ENCODE results near the gene GRAMD4.
"Not testable (repeated sequence)": the region's sequence is repeated elsewhere in the genome, so short reads cannot be mapped to it uniquely, and the experiment has no call there.

GRAMD4 gene

GRCh38 chr22:46641811-46642266, 21.7 kb downstream of the GRAMD4 start:
- H3K9ac ChIP-seq (ENCODE audit: low read length): no peak overlapping the region
- no peaks in the 10 kb centered on the region for H3K9me3 ChIP-seq (ENCODE audit: control insufficient read depth, insufficient read depth, low read depth, low read length)
- no peaks in the 10 kb centered on the region for H3K36me3 ChIP-seq (ENCODE audit: control insufficient read depth, insufficient read depth, low read length)
- H3K27ac ChIP-seq (ENCODE audit: low read depth, low read length): no peak overlapping the region
- H3K27me3 ChIP-seq (ENCODE audit: control insufficient read depth, insufficient read depth, low read length): no peaks in the 10 kb centered on the region
- no peak overlapping the region for H3K4me3 ChIP-seq (ENCODE audit: low read depth, low read length)
- H3K4me1 ChIP-seq (ENCODE audit: control insufficient read depth, insufficient read depth, low read length): no peaks in the 10 kb centered on the region; the same call in 1 of the 2 replicates

- not testable (repeated sequence) for H3K4me3 ChIP-seq (ENCODE audit: low read depth, low read length); H3K9me3 ChIP-seq (ENCODE audit: control insufficient read depth, insufficient read depth, low read depth, low read length); H3K27me3 ChIP-seq (ENCODE audit: control insufficient read depth, insufficient read depth, low read length); H3K9ac ChIP-seq (ENCODE audit: low read length); H3K27ac ChIP-seq (ENCODE audit: low read depth, low read length); H3K4me1 ChIP-seq (ENCODE audit: control insufficient read depth, insufficient read depth, low read length); H3K36me3 ChIP-seq (ENCODE audit: control insufficient read depth, insufficient read depth, low read length)
Observed at GRCh38 chr22:46642840-46643480, 22.8 kb downstream of the GRAMD4 start.

- Histone ChIP-seq H3K4me3 (ENCODE audit: low read depth, low read length) (no peak overlapping the region), H3K36me3 (ENCODE audit: control insufficient read depth, insufficient read depth, low read length) (no peaks in the 10 kb centered on the region), H3K27me3 (ENCODE audit: control insufficient read depth, insufficient read depth, low read length) (no peaks in the 10 kb centered on the region), H3K27ac (ENCODE audit: low read depth, low read length) (no peak overlapping the region), H3K9ac (ENCODE audit: low read length) (no peak overlapping the region), H3K9me3 (ENCODE audit: control insufficient read depth, insufficient read depth, low read depth, low read length) (no peaks in the 10 kb centered on the region), H3K4me1 (ENCODE audit: control insufficient read depth, insufficient read depth, low read length) (no peaks in the 10 kb centered on the region)
Observed at GRCh38 chr22:46646531-46647215, 26.5 kb downstream of the GRAMD4 start.

- not testable (repeated sequence) for H3K9me3 ChIP-seq (ENCODE audit: control insufficient read depth, insufficient read depth, low read depth, low read length); H3K36me3 ChIP-seq (ENCODE audit: control insufficient read depth, insufficient read depth, low read length); H3K9ac ChIP-seq (ENCODE audit: low read length); H3K4me1 ChIP-seq (ENCODE audit: control insufficient read depth, insufficient read depth, low read length); H3K27me3 ChIP-seq (ENCODE audit: control insufficient read depth, insufficient read depth, low read length); H3K4me3 ChIP-seq (ENCODE audit: low read depth, low read length); H3K27ac ChIP-seq (ENCODE audit: low read depth, low read length)
Observed at GRCh38 chr22:46648225-46648820, 28.1 kb downstream of the GRAMD4 start.

- Histone ChIP-seq H3K9me3 (ENCODE audit: control insufficient read depth, insufficient read depth, low read depth, low read length) (no peaks in the 10 kb centered on the region), H3K4me1 (ENCODE audit: control insufficient read depth, insufficient read depth, low read length) (peaks cover 12% of the 10 kb centered on the region; the same call in 1 of the 2 replicates), H3K9ac (ENCODE audit: low read length) (no peak overlapping the region), H3K27ac (ENCODE audit: low read depth, low read length) (no peak overlapping the region), H3K27me3 (ENCODE audit: control insufficient read depth, insufficient read depth, low read length) (no peaks in the 10 kb centered on the region), H3K36me3 (ENCODE audit: control insufficient read depth, insufficient read depth, low read length) (no peaks in the 10 kb centered on the region), H3K4me3 (ENCODE audit: low read depth, low read length) (no peak overlapping the region)
Observed at GRCh38 chr22:46649141-46650077, 29.2 kb downstream of the GRAMD4 start.

GRCh38 chr22:46650078-46650810, 30.1 kb downstream of the GRAMD4 start:
- Histone ChIP-seq H3K4me1 (ENCODE audit: control insufficient read depth, insufficient read depth, low read length) (peaks cover 12% of the 10 kb centered on the region; the same call in 1 of the 2 replicates), H3K27me3 (ENCODE audit: control insufficient read depth, insufficient read depth, low read length) (no peaks in the 10 kb centered on the region), H3K27ac (ENCODE audit: low read depth, low read length) (no peak overlapping the region), H3K9me3 (ENCODE audit: control insufficient read depth, insufficient read depth, low read depth, low read length) (no peaks in the 10 kb centered on the region), H3K9ac (ENCODE audit: low read length) (no peak overlapping the region), H3K4me3 (ENCODE audit: low read depth, low read length) (no peak overlapping the region), H3K36me3 (ENCODE audit: control insufficient read depth, insufficient read depth, low read length) (no peaks in the 10 kb centered on the region)

- peaks cover 12% of the 10 kb centered on the region; the same call in 1 of the 2 replicates for H3K4me1 ChIP-seq (ENCODE audit: control insufficient read depth, insufficient read depth, low read length)
- no peaks in the 10 kb centered on the region for H3K36me3 ChIP-seq (ENCODE audit: control insufficient read depth, insufficient read depth, low read length)
- H3K27me3 ChIP-seq (ENCODE audit: control insufficient read depth, insufficient read depth, low read length): no peaks in the 10 kb centered on the region
- H3K4me3 ChIP-seq (ENCODE audit: low read depth, low read length): no peak overlapping the region
- H3K27ac ChIP-seq (ENCODE audit: low read depth, low read length): no peak overlapping the region
- no peaks in the 10 kb centered on the region for H3K9me3 ChIP-seq (ENCODE audit: control insufficient read depth, insufficient read depth, low read depth, low read length)
- no peak overlapping the region for H3K9ac ChIP-seq (ENCODE audit: low read length)
Observed at GRCh38 chr22:46651316-46651715, 31.1 kb downstream of the GRAMD4 start.

- Histone ChIP-seq H3K4me3 (ENCODE audit: low read depth, low read length) (no peak overlapping the region), H3K9ac (ENCODE audit: low read length) (no peak overlapping the region), H3K4me1 (ENCODE audit: control insufficient read depth, insufficient read depth, low read length) (peaks cover 12% of the 10 kb centered on the region; the same call in 1 of the 2 replicates), H3K27me3 (ENCODE audit: control insufficient read depth, insufficient read depth, low read length) (no peaks in the 10 kb centered on the region), H3K9me3 (ENCODE audit: control insufficient read depth, insufficient read depth, low read depth, low read length) (no peaks in the 10 kb centered on the region), H3K27ac (ENCODE audit: low read depth, low read length) (no peak overlapping the region), H3K36me3 (ENCODE audit: control insufficient read depth, insufficient read depth, low read length) (no peaks in the 10 kb centered on the region)
Observed at GRCh38 chr22:46652081-46652846, 32.1 kb downstream of the GRAMD4 start.

GRCh38 chr22:46652847-46653331, 32.7 kb downstream of the GRAMD4 start:
- Histone ChIP-seq H3K4me3 (ENCODE audit: low read depth, low read length) (no peak overlapping the region), H3K9me3 (ENCODE audit: control insufficient read depth, insufficient read depth, low read depth, low read length) (no peaks in the 10 kb centered on the region), H3K27me3 (ENCODE audit: control insufficient read depth, insufficient read depth, low read length) (no peaks in the 10 kb centered on the region), H3K36me3 (ENCODE audit: control insufficient read depth, insufficient read depth, low read length) (no peaks in the 10 kb centered on the region), H3K9ac (ENCODE audit: low read length) (no peak overlapping the region), H3K4me1 (ENCODE audit: control insufficient read depth, insufficient read depth, low read length) (peaks cover 12% of the 10 kb centered on the region; the same call in 1 of the 2 replicates), H3K27ac (ENCODE audit: low read depth, low read length) (no peak overlapping the region)
